OCI-LY7 (cell line): ENCODE measurements around the gene DUOXA1. TPM values are rescaled to one million over a fixed set of nuclear protein-coding genes. Genes with fewer than 3 reads are reported as not detected.

Experiments
- BruUV-seq: library from RNA; stranded (reverse); fragments of 400-500 nt; replicated peaks from 2 replicates; lab custom pipeline; 2021; lab: Mats Ljungman, UMichigan
- CTCF ChIA-PET: fragments of 300-600 bp; sonication (Branson Sonifier 250); formaldehyde crosslinking; loops from one replicate; lab custom pipeline; 2022; ENCODE audit warnings: antibody characterized with exemption; ENCODE audit not compliant: unreplicated experiment; lab: Charles Lee
- POLR2A ChIA-PET: fragments of 300-600 bp; sonication (Branson Sonifier 250); formaldehyde crosslinking; loops from one replicate; lab custom pipeline; 2022; ENCODE audit warnings: antibody characterized with exemption; lab: Charles Lee
- DNase-seq: peaks from one replicate; pipeline ENCODE4 v3.0.0-alpha.2; 2015; ENCODE audit warnings: low spot score
- H2AFZ ChIP-seq: fragments of 200-600 bp; sonication (generic), shearing (Covaris generic); 2 replicates; pipeline ENCODE4 v1.6.1; 2014; ENCODE audit warnings: mild to moderate bottlenecking, antibody characterized with exemption, low read length, moderate library complexity
- H3K27ac ChIP-seq: fragments of 200-600 bp; sonication (generic); 2 replicates; pipeline ENCODE4 v1.5.1; 2014; ENCODE audit warnings: mixed run types, low read depth, mild to moderate bottlenecking, moderate library complexity, low read length, inconsistent platforms; ENCODE audit not compliant: poor library complexity, severe bottlenecking
- H3K36me3 ChIP-seq: fragments of 200-600 bp; sonication (generic); 2 replicates; pipeline ENCODE4 v1.6.1; 2014; ENCODE audit warnings: mild to moderate bottlenecking, antibody characterized with exemption, low read length, moderate library complexity, mixed read lengths; ENCODE audit not compliant: insufficient read depth
- H3K4me1 ChIP-seq: fragments of 200-600 bp; sonication (generic); 2 replicates; pipeline ENCODE4 v1.5.1; 2014; ENCODE audit warnings: mild to moderate bottlenecking, low read length; ENCODE audit not compliant: insufficient read depth, poor library complexity, severe bottlenecking
- H3K4me2 ChIP-seq: fragments of 200-600 bp; sonication (generic); 2 replicates; pipeline ENCODE4 v1.6.1; 2014; ENCODE audit warnings: mild to moderate bottlenecking, low read length
- H3K4me3 ChIP-seq: fragments of 200-600 bp; sonication (generic); 2 replicates; pipeline ENCODE4 v1.5.1; 2014; ENCODE audit warnings: mild to moderate bottlenecking, low read depth, low read length; ENCODE audit not compliant: poor library complexity, severe bottlenecking
- H3K79me2 ChIP-seq: fragments of 200-600 bp; sonication (generic); 2 replicates; pipeline ENCODE4 v1.6.1; 2016; ENCODE audit warnings: low read depth, mild to moderate bottlenecking, low read length, moderate library complexity, mixed read lengths; ENCODE audit not compliant: insufficient read depth
- H3K9me2 ChIP-seq: fragments of 200-600 bp; sonication (generic); 2 replicates; pipeline ENCODE4 v1.6.1; 2016; ENCODE audit warnings: mild to moderate bottlenecking, low read length, mixed read lengths; ENCODE audit not compliant: insufficient read depth
- H3K9me3 ChIP-seq: fragments of 200-600 bp; sonication (generic); 2 replicates; pipeline ENCODE4 v1.6.1; 2014; ENCODE audit warnings: mild to moderate bottlenecking, mixed run types, low read length, mixed read lengths
- H4K20me1 ChIP-seq: fragments of 200-600 bp; sonication (generic); 2 replicates; pipeline ENCODE4 v1.6.1; 2014; ENCODE audit warnings: mild to moderate bottlenecking, antibody characterized with exemption, low read length, moderate library complexity, mixed read lengths; ENCODE audit not compliant: insufficient read depth
- EZH2phosphoT487 ChIP-seq: fragments of 200-600 bp; sonication (generic); IDR thresholded peaks from 2 replicates; pipeline ENCODE4 v1.6.1; 2018; ENCODE audit warnings: low read depth, borderline replicate concordance, mild to moderate bottlenecking, mixed run types, antibody characterized with exemption, low read length, moderate library complexity, mixed read lengths
- intact Hi-C: fragments of 100-400 bp; cut with micrococcal nuclease; formaldehyde crosslinking; loops from one replicate; pipeline ENCODE4 v1.10.0; 2022; ENCODE audit not compliant: unreplicated experiment
- total RNA-seq, 2 experiments: library from RNA; depleted of rRNA in 1 of 2; stranded (reverse); fragments of >200 nt in 1 of 2; shearing (Covaris generic) in 1 of 2; gene quantifications; 2 replicates each; pipeline ENCODE4 v1.2.3, GENCODE V29; 2014 to 2022
- TF ChIP-seq, protein P1 (sequence below): fragments of 200-600 bp; sonication (generic); conservative IDR thresholded peaks from 2 replicates; pipeline ENCODE4 v1.5.1; 2014; ENCODE audit warnings: mild to moderate bottlenecking, antibody characterized with exemption, low read length, moderate library complexity, mixed read lengths

Gene DUOXA1
- total RNA-seq, 2 experiments from 2014 or later: not detected

DNA sequence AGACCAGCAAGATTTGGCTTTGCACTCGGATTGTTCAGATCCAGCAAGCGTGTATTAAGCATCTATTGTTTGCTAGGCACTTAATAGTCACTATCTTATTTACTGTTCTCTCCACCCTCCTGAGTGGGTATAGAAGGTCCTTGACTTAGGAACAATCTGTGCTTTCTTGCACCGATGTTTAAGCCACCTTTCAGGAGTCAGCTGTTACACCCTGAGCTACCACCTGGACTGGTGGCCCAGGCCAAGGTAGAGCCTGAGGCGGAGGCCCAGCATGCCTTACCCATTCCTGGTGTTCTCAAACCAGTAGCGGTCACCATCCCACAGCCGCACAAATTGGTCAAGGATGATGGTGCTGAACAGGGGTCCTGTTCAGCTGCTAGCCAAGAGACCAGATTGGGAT is 10.1 kb upstream of the DUOXA1 start:
- Histone ChIP-seq H3K4me2 (no peak overlapping the region), H3K9me2 (no peaks in the 10 kb centered on the region), H3K79me2 (no peaks in the 10 kb centered on the region), H3K4me3 (no peak overlapping the region), H4K20me1 (no peaks in the 10 kb centered on the region), H3K9me3 (no peaks in the 10 kb centered on the region), H3K27ac (no peak overlapping the region), H3K4me1 (no peaks in the 10 kb centered on the region), H3K36me3 (no peaks in the 10 kb centered on the region), H2AFZ (no peak overlapping the region)
- ChIA-PET CTCF (no interaction called here), POLR2A (interaction anchor here (0.9 kb wide), 1 partner anchor 10 kb away, joined by 3 read pairs; no protein-coding TSS in a partner anchor)
- intact Hi-C loops: no loop called here
- no TSS peak for BruUV-seq
- DNase-seq: no peak
- no peak for TF ChIP-seq EZH2phosphoT487
- TF ChIP-seq, protein P1, sequence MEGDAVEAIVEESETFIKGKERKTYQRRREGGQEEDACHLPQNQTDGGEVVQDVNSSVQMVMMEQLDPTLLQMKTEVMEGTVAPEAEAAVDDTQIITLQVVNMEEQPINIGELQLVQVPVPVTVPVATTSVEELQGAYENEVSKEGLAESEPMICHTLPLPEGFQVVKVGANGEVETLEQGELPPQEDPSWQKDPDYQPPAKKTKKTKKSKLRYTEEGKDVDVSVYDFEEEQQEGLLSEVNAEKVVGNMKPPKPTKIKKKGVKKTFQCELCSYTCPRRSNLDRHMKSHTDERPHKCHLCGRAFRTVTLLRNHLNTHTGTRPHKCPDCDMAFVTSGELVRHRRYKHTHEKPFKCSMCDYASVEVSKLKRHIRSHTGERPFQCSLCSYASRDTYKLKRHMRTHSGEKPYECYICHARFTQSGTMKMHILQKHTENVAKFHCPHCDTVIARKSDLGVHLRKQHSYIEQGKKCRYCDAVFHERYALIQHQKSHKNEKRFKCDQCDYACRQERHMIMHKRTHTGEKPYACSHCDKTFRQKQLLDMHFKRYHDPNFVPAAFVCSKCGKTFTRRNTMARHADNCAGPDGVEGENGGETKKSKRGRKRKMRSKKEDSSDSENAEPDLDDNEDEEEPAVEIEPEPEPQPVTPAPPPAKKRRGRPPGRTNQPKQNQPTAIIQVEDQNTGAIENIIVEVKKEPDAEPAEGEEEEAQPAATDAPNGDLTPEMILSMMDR: no peak

GRCh38 chr15:45138814-45139765 is 9.4 kb upstream of the DUOXA1 start:
- Histone ChIP-seq H3K4me2 (no peak overlapping the region), H2AFZ (no peak overlapping the region), H4K20me1 (no peaks in the 10 kb centered on the region), H3K27ac (no peak overlapping the region), H3K36me3 (no peaks in the 10 kb centered on the region), H3K9me3 (no peaks in the 10 kb centered on the region), H3K9me2 (no peaks in the 10 kb centered on the region), H3K4me3 (no peak overlapping the region), H3K4me1 (no peaks in the 10 kb centered on the region), H3K79me2 (no peaks in the 10 kb centered on the region)
- no peak for TF ChIP-seq EZH2phosphoT487
- TF ChIP-seq, protein P1: no peak
- no TSS peak for BruUV-seq
- intact Hi-C loops: no loop called here
- ChIA-PET CTCF (no interaction called here), POLR2A (interaction anchor here (0.9 kb wide), 1 partner anchor 11 kb away, joined by 3 read pairs; no protein-coding TSS in a partner anchor)
- DNase-seq: no peak

DNA sequence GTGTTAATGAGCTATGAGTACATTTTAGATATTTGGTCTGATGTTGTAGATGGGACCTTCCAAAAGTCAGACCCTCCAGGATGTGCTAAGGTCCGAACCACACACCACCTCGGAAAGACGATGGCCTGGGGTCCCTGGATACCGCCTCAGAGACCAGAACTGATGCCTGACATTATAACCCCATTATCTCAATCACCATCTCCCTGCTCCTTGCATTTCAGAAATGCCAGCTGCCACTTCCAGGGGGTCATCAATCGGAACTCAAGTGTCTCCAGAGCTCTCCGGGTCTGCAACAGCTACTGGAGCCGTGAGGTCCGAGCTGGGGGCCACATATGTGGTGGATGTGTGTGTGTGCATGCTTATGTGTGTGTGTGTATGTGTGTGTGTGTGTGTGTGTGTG is 8.0 kb upstream of the DUOXA1 start:
- intact Hi-C loops: no loop called here

More for the DNA sequence above, 8.0 kb upstream of the DUOXA1 start:
- ChIA-PET CTCF (no interaction called here), POLR2A (interaction anchor here (0.7 kb wide), 1 partner anchor 169 kb away, joined by 4 read pairs; no protein-coding TSS in a partner anchor)
- H3K27ac ChIP-seq: no peak overlapping the region
- H4K20me1 ChIP-seq: no peaks in the 10 kb centered on the region
- H3K9me2 ChIP-seq: no peaks in the 10 kb centered on the region
- no peaks in the 10 kb centered on the region for H3K4me1 ChIP-seq
- no peak for TF ChIP-seq EZH2phosphoT487
- TF ChIP-seq, protein P1: no peak
- H3K9me3 ChIP-seq: no peaks in the 10 kb centered on the region
- no peaks in the 10 kb centered on the region for H3K36me3 ChIP-seq
- no peak overlapping the region for H3K4me3 ChIP-seq
- H3K79me2 ChIP-seq: no peaks in the 10 kb centered on the region
- H3K4me2 ChIP-seq: no peak overlapping the region
- DNase-seq: no peak
- BruUV-seq: no TSS peak
- H2AFZ ChIP-seq: no peak overlapping the region
